ENCODE results near the gene ANTXR1. TPM values are rescaled to one million over a fixed set of nuclear protein-coding genes. Genes with fewer than 3 reads are reported as not detected.

ANTXR1 gene
- total and polyA plus RNA-seq, 4 donors, result 45.7 to 65.0 (median 47.7) TPM

GRCh38 chr2:68995916-68996315 is 17.1 kb upstream of the ANTXR1 start:
- H3K27me3 ChIP-seq (ENCODE audit: control insufficient read depth, insufficient read depth, low read length), result no peaks in the 10 kb centered on the region
- 50% methylated on average over 2 of the region's 3 CpGs for WGBS (ENCODE audit: insufficient coverage)
- H3K36me3 ChIP-seq (ENCODE audit: control insufficient read depth, insufficient read depth, low read length), result no peaks in the 10 kb centered on the region
- H3K9me3 ChIP-seq (ENCODE audit: control insufficient read depth, insufficient read depth, low read length), result no peaks in the 10 kb centered on the region
- DNase-seq (ENCODE audit: low read depth in 4 of 6, low spot score in 6 of 6), result no peak
- H3K4me1 ChIP-seq (ENCODE audit: control insufficient read depth, insufficient read depth, low read length), result peaks cover 6% of the 10 kb centered on the region
- H3K27ac ChIP-seq (ENCODE audit: low read depth, low read length), result no peak overlapping the region
- no peak overlapping the region for H3K4me3 ChIP-seq (ENCODE audit: low read depth, low read length)

- Histone ChIP-seq H3K9me3 (ENCODE audit: control insufficient read depth, insufficient read depth, low read length) (no peaks in the 10 kb centered on the region), H3K27ac (ENCODE audit: low read depth, low read length) (no peak overlapping the region), H3K4me1 (ENCODE audit: control insufficient read depth, insufficient read depth, low read length) (peaks cover 6% of the 10 kb centered on the region), H3K4me3 (ENCODE audit: low read depth, low read length) (no peak overlapping the region), H3K36me3 (ENCODE audit: control insufficient read depth, insufficient read depth, low read length) (no peaks in the 10 kb centered on the region), H3K27me3 (ENCODE audit: control insufficient read depth, insufficient read depth, low read length) (no peaks in the 10 kb centered on the region)
- DNase-seq (ENCODE audit: low read depth in 4 of 6, low spot score in 6 of 6), result no peak
Observed at GRCh38 chr2:68997401-68997800, 15.6 kb upstream of the ANTXR1 start.

GRCh38 chr2:69001879-69002278 is 11.1 kb upstream of the ANTXR1 start:
- Histone ChIP-seq H3K4me3 (ENCODE audit: low read depth, low read length) (no peak overlapping the region), H3K36me3 (ENCODE audit: control insufficient read depth, insufficient read depth, low read length) (no peaks in the 10 kb centered on the region), H3K4me1 (ENCODE audit: control insufficient read depth, insufficient read depth, low read length) (no peaks in the 10 kb centered on the region), H3K9me3 (ENCODE audit: control insufficient read depth, insufficient read depth, low read length) (no peaks in the 10 kb centered on the region), H3K27me3 (ENCODE audit: control insufficient read depth, insufficient read depth, low read length) (no peaks in the 10 kb centered on the region), H3K27ac (ENCODE audit: low read depth, low read length) (no peak overlapping the region)
- no peak for DNase-seq (ENCODE audit: low read depth in 4 of 6, low spot score in 6 of 6)

GRCh38 chr2:69003731-69004130 is 9.2 kb upstream of the ANTXR1 start:
- DNase-seq (ENCODE audit: low read depth in 4 of 6, low spot score in 6 of 6), result no peak
- H3K27ac ChIP-seq (ENCODE audit: low read depth, low read length), result no peak overlapping the region
- no peaks in the 10 kb centered on the region for H3K4me1 ChIP-seq (ENCODE audit: control insufficient read depth, insufficient read depth, low read length)
- H3K36me3 ChIP-seq (ENCODE audit: control insufficient read depth, insufficient read depth, low read length), result no peaks in the 10 kb centered on the region
- H3K4me3 ChIP-seq (ENCODE audit: low read depth, low read length), result no peak overlapping the region
- 100% methylated on average over 1 of the region's 2 CpGs for WGBS (ENCODE audit: insufficient coverage)
- no peaks in the 10 kb centered on the region for H3K27me3 ChIP-seq (ENCODE audit: control insufficient read depth, insufficient read depth, low read length)
- H3K9me3 ChIP-seq (ENCODE audit: control insufficient read depth, insufficient read depth, low read length), result no peaks in the 10 kb centered on the region

GRCh38 chr2:69007169-69007568 is 5.8 kb upstream of the ANTXR1 start:
- no peaks in the 10 kb centered on the region for H3K4me1 ChIP-seq (ENCODE audit: control insufficient read depth, insufficient read depth, low read length)
- H3K36me3 ChIP-seq (ENCODE audit: control insufficient read depth, insufficient read depth, low read length), result no peaks in the 10 kb centered on the region
- H3K27ac ChIP-seq (ENCODE audit: low read depth, low read length), result no peak overlapping the region
- H3K4me3 ChIP-seq (ENCODE audit: low read depth, low read length), result no peak overlapping the region
- DNase-seq (ENCODE audit: low read depth in 4 of 6, low spot score in 6 of 6), result no peak
- H3K9me3 ChIP-seq (ENCODE audit: control insufficient read depth, insufficient read depth, low read length), result no peaks in the 10 kb centered on the region
- peaks cover 4% of the 10 kb centered on the region for H3K27me3 ChIP-seq (ENCODE audit: control insufficient read depth, insufficient read depth, low read length)

- H3K27ac ChIP-seq (ENCODE audit: low read depth, low read length), result no peak overlapping the region
- no peak for DNase-seq (ENCODE audit: low read depth in 4 of 6, low spot score in 6 of 6)
Observed at GRCh38 chr2:69007603-69008002, 5.4 kb upstream of the ANTXR1 start.

GRCh38 chr2:69010437-69011194 is 2.4 kb upstream of the ANTXR1 start:
- Histone ChIP-seq H3K4me3 (ENCODE audit: low read depth, low read length) (no peak overlapping the region), H3K36me3 (ENCODE audit: control insufficient read depth, insufficient read depth, low read length) (no peaks in the 10 kb centered on the region), H3K27ac (ENCODE audit: low read depth, low read length) (no peak overlapping the region), H3K27me3 (ENCODE audit: control insufficient read depth, insufficient read depth, low read length) (peaks cover 4% of the 10 kb centered on the region), H3K9me3 (ENCODE audit: control insufficient read depth, insufficient read depth, low read length) (no peaks in the 10 kb centered on the region), H3K4me1 (ENCODE audit: control insufficient read depth, insufficient read depth, low read length) (peaks cover 12% of the 10 kb centered on the region)
- no peak for DNase-seq (ENCODE audit: low read depth in 4 of 6, low spot score in 6 of 6)
- 51% methylated on average over 6 of the region's 8 CpGs for WGBS (ENCODE audit: insufficient coverage)

More at GRCh38 chr2:69007603-69008002, 5.4 kb upstream of the ANTXR1 start:
- H3K9me3 ChIP-seq (ENCODE audit: control insufficient read depth, insufficient read depth, low read length), result no peaks in the 10 kb centered on the region
- H3K4me1 ChIP-seq (ENCODE audit: control insufficient read depth, insufficient read depth, low read length), result peaks cover 3% of the 10 kb centered on the region
- H3K27me3 ChIP-seq (ENCODE audit: control insufficient read depth, insufficient read depth, low read length), result peaks cover 4% of the 10 kb centered on the region
- no peaks in the 10 kb centered on the region for H3K36me3 ChIP-seq (ENCODE audit: control insufficient read depth, insufficient read depth, low read length)
- no peak overlapping the region for H3K4me3 ChIP-seq (ENCODE audit: low read depth, low read length)

- 53% methylated on average over 2 of the region's 4 CpGs for WGBS (ENCODE audit: insufficient coverage)
- Histone ChIP-seq H3K27ac (ENCODE audit: low read depth, low read length) (no peak overlapping the region), H3K4me3 (ENCODE audit: low read depth, low read length) (no peak overlapping the region), H3K9me3 (ENCODE audit: control insufficient read depth, insufficient read depth, low read length) (no peaks in the 10 kb centered on the region), H3K27me3 (ENCODE audit: control insufficient read depth, insufficient read depth, low read length) (peaks cover 4% of the 10 kb centered on the region), H3K4me1 (ENCODE audit: control insufficient read depth, insufficient read depth, low read length) (peaks cover 12% of the 10 kb centered on the region), H3K36me3 (ENCODE audit: control insufficient read depth, insufficient read depth, low read length) (no peaks in the 10 kb centered on the region)
- no peak for DNase-seq (ENCODE audit: low read depth in 4 of 6, low spot score in 6 of 6)
Observed at GRCh38 chr2:69011611-69012157, 1.3 kb upstream of the ANTXR1 start.

- Histone ChIP-seq H3K4me3 (ENCODE audit: low read depth, low read length) (peak overlapping the region; percentile 93), H3K27me3 (ENCODE audit: control insufficient read depth, insufficient read depth, low read length) (peaks cover 4% of the 10 kb centered on the region), H3K9me3 (ENCODE audit: control insufficient read depth, insufficient read depth, low read length) (no peaks in the 10 kb centered on the region), H3K36me3 (ENCODE audit: control insufficient read depth, insufficient read depth, low read length) (no peaks in the 10 kb centered on the region), H3K4me1 (ENCODE audit: control insufficient read depth, insufficient read depth, low read length) (peaks cover 12% of the 10 kb centered on the region), H3K27ac (ENCODE audit: low read depth, low read length) (peak overlapping the region; percentile 89)
- 16% methylated on average over 10 of the region's 27 CpGs for WGBS (ENCODE audit: insufficient coverage)
- DNase-seq (ENCODE audit: low read depth in 4 of 6, low spot score in 6 of 6), result peak in 5 of 6 donors; percentile 69 to 96 (median 82)
Observed at GRCh38 chr2:69012310-69013141, 453 bp upstream of the ANTXR1 start.

Data from spinal cord (tissue), 10 donors.